Esophagus squamous epithelium (tissue), 4 donors: Measurements from ENCODE around the gene NDUFB2.

Experiments used
- POLR2A ChIP-seq, 4 donors: fragments of 450-650 bp; IDR thresholded peaks; one replicate each; pipeline ENCODE4 v1.6.1; 2017; ENCODE audit warnings: antibody characterized with exemption in 4 of 4, mild to moderate bottlenecking in 4 of 4, moderate library complexity in 3 of 4
- TF ChIP-seq, protein P1 (sequence below), 6 experiments: fragments of 450-650 bp in 4 of 6; fragments of 200-600 bp in 2 of 6; sonication (generic) in 2 of 6; IDR thresholded peaks; one replicate each; pipeline ENCODE4 v1.5.1; 2016 to 2019; ENCODE audit warnings: antibody characterized with exemption in 6 of 6, mild to moderate bottlenecking in 4 of 6, moderate library complexity in 4 of 6

DNA sequence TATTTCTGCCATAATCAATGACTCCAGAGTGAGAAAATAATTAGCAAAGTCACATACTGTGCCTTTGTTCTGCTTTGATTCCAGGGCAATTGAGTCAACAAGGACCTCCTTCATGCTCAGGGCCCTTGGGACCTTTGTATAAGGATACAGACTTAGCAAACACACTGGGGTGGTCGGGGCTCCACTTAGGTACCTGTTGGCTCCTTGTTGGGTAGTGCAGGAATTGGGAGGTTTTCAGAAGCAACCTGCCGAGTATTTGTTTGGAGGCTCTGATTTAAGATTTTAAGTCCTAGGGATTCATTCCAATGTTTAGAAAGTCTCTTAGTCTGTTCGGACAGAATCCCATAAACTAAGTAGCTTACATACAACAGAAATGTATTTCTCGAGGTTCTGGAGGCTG is 20.8 kb upstream of the NDUFB2 start:
- TF ChIP-seq, protein P1, sequence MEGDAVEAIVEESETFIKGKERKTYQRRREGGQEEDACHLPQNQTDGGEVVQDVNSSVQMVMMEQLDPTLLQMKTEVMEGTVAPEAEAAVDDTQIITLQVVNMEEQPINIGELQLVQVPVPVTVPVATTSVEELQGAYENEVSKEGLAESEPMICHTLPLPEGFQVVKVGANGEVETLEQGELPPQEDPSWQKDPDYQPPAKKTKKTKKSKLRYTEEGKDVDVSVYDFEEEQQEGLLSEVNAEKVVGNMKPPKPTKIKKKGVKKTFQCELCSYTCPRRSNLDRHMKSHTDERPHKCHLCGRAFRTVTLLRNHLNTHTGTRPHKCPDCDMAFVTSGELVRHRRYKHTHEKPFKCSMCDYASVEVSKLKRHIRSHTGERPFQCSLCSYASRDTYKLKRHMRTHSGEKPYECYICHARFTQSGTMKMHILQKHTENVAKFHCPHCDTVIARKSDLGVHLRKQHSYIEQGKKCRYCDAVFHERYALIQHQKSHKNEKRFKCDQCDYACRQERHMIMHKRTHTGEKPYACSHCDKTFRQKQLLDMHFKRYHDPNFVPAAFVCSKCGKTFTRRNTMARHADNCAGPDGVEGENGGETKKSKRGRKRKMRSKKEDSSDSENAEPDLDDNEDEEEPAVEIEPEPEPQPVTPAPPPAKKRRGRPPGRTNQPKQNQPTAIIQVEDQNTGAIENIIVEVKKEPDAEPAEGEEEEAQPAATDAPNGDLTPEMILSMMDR (IDR thresholded peaks at IDR 0.05): no peak
- TF ChIP-seq POLR2A (IDR thresholded peaks at IDR 0.05): no peak
